ENCODE measurements around the gene GAREM1. TPM values are rescaled to one million over a fixed set of nuclear protein-coding genes. Genes with fewer than 3 reads are reported as not detected.

The GAREM1 gene
- polyA plus RNA-seq, 4 donors, result 28.5 to 35.6 (median 31.7) TPM

DNA sequence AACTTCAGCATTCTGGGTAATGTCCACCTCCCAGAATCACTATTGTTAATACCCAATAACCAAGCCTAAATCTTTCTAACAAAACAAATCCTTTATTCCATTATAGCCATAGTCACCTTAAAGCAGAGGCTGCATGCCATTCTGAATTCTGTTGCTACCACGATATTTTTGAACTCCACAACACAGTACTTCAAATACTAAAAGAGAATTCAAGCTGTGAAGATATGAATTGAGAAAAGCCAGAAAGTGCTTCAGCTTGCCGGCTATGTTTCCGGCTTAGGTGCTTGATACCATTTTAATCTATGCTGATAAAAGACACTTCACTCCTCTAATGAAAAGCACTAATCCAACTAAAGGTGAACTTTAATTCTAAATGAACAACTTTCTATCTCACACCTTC lies 41.3 kb downstream of the GAREM1 start:
- no peak for DNase-seq (ENCODE audit: low read depth in 4 of 4, low spot score in 3 of 4)

GRCh38 chr18:32427084-32427900 lies 43.4 kb downstream of the GAREM1 start:
- DNase-seq (ENCODE audit: low read depth in 4 of 4, low spot score in 3 of 4), result no peak

DNA sequence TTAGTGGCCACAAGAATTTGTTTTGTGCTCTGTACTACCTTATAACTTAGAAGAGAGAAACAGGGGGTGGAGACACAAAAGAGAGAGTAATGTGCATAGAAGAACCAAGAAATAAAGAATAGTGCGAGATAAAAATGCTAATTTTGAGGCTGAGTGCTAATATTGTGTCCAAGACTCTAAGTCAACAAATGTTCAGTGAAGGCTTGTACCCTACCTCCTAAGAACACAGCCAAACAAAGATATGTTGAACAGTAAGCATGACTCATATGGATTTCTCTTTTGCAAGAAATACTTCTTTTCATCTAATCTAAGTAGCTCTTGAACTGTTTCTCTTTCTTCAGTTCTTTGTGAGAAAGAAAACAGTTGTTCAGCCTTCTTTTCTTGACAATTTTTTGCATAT lies 45.2 kb downstream of the GAREM1 start:
- no peak for DNase-seq (ENCODE audit: low read depth in 4 of 4, low spot score in 3 of 4)

GRCh38 chr18:32424696-32425095 lies 46.0 kb downstream of the GAREM1 start:
- no peak for DNase-seq (ENCODE audit: low read depth in 4 of 4, low spot score in 3 of 4)

GRCh38 chr18:32422978-32423740 lies 47.5 kb downstream of the GAREM1 start:
- DNase-seq (ENCODE audit: low read depth in 4 of 4, low spot score in 3 of 4), result no peak

GRCh38 chr18:32422201-32422600 lies 48.5 kb downstream of the GAREM1 start:
- DNase-seq (ENCODE audit: low read depth in 4 of 4, low spot score in 3 of 4), result no peak

- DNase-seq (ENCODE audit: low read depth in 4 of 4, low spot score in 3 of 4), result no peak
Measured at GRCh38 chr18:32420084-32420750, 50.5 kb downstream of the GAREM1 start.

DNA sequence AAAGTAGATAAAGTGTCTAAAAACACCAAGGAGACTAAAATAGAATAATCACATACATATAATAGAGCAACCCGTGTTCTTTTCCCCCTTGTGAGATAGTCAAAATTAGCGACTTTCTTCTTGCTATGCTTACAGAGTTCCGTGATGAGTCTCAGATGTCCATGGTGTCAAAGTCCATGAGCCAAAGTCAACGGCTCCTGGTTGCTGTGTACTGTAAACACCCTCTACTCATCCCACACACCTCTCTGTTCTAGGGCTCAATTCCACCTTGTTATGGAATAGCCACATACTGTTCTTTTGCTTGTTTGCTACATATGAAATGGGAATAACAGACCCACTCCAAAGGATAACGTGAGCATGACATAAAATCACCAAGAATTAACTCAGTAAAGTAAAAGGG lies 52.5 kb downstream of the GAREM1 start:
- no peak for DNase-seq (ENCODE audit: low read depth in 4 of 4, low spot score in 3 of 4)

DNA sequence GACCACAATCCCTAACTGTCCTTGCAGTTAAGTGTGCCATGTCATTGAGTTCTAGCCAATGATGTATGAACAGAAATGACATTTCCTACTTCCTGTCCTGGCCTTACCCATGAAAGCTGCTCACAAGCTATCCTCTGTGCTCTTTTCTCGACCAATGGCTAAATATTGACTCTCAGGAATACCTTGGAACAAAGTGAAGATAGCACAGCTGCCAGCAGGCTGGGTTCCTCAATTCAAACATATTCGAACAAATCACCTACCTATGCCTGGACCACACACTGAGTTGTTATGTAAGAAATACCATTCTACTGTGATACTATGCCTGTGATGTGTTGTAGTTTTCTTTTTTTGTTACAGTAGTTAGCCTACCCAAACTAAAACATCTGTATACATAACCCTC lies 65.1 kb downstream of the GAREM1 start:
- DNase-seq (ENCODE audit: low read depth in 4 of 4, low spot score in 3 of 4), result no peak

- DNase-seq (ENCODE audit: low read depth in 4 of 4, low spot score in 3 of 4), result no peak
Measured at GRCh38 chr18:32401621-32402020, 69.1 kb downstream of the GAREM1 start.

GRCh38 chr18:32393407-32393806 lies 77.3 kb downstream of the GAREM1 start:
- no peak for DNase-seq (ENCODE audit: low read depth in 4 of 4, low spot score in 3 of 4)

- no peak for DNase-seq (ENCODE audit: low read depth in 4 of 4, low spot score in 3 of 4)
Measured at GRCh38 chr18:32391126-32391525, 79.6 kb downstream of the GAREM1 start.

GRCh38 chr18:32389858-32390257 lies 80.8 kb downstream of the GAREM1 start:
- no peak for DNase-seq (ENCODE audit: low read depth in 4 of 4, low spot score in 3 of 4)

- DNase-seq (ENCODE audit: low read depth in 4 of 4, low spot score in 3 of 4), result no peak
Measured at GRCh38 chr18:32389191-32389590, 81.5 kb downstream of the GAREM1 start.

DNA sequence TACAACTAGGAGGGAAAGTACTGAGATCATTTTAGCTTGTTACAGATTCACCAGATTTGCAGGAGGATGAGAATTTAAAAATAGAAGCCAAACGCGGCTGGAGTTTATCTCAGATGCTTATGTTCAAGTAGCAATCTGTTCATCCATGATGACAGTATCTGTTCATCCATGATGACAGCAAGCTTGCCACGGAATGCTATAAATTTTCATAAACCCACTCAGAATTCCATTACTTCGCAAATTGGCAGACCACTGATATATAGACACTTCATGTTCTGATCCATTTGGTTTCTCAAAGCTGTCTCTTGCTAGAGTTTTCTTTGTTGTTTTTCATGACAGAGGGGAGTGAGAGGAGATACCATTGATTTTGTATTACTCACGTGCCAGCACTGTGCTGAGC lies 84.2 kb downstream of the GAREM1 start:
- no peak for DNase-seq (ENCODE audit: low read depth in 4 of 4, low spot score in 3 of 4)

DNA sequence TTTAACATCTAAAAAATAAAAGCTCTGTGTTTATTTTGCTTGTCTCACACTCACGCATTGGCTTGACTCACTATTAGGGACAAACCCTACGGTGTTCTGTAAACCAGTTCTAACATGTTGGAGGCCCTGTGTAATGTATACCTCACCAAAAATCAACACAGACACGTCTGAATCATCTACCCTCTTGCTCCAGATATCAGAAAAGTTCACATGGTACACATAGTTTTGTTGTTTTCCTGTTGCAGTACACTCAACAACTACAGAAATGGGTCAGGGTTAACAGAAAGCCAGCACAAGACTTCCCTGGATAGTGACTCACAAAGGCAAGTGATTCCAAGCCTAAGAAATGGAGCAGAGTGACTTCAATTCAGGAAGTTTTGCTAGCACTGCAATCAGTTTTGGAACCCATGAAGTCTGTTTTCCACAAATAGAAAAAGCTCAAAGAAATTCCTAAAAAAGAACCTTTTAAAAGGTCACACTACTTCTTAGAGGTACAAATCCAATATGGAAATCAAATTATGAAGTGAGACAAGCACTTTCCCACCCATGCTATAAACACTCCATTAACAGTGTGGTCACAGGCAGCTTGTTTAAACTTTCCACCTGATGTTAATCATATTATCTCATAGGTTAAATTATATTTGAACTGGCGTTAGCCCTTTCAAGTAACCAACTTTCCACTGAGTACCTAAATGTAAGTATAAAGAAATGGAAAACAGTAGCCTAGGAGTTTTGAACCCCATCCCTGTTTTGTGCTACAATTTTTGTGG lies 87.4 kb downstream of the GAREM1 start:
- no peak for DNase-seq (ENCODE audit: low read depth in 4 of 4, low spot score in 3 of 4)

- DNase-seq (ENCODE audit: low read depth in 4 of 4, low spot score in 3 of 4), result no peak
Measured at GRCh38 chr18:32381761-32382160, 88.9 kb downstream of the GAREM1 start.

GRCh38 chr18:32380559-32380958 lies 90.1 kb downstream of the GAREM1 start:
- no peak for DNase-seq (ENCODE audit: low read depth in 4 of 4, low spot score in 3 of 4)

DNA sequence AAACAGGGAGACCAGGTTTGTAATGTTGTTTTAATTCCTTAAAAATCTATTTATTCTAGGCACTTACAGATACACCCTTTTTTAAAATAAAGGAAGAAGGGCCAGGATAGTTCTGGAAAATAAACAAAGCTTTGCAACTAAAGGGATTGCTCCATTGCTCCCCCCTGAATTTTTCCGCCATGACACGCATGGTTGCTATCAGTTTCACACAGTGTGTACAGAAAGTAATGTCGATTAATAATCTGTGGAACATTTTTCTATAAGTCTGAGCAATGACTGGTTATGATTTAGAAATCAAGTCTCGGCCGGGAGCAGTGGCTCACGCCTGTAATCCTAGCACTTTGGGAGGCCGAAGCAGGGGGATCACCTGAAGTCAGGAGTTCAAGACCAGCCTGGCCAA lies 90.8 kb downstream of the GAREM1 start:
- no peak for DNase-seq (ENCODE audit: low read depth in 4 of 4, low spot score in 3 of 4)

- DNase-seq (ENCODE audit: low read depth in 4 of 4, low spot score in 3 of 4), result no peak
Measured at GRCh38 chr18:32378705-32379104, 92.0 kb downstream of the GAREM1 start.

- DNase-seq (ENCODE audit: low read depth in 4 of 4, low spot score in 3 of 4), result peak in 2 of 4 donors; percentile 52 to 57
Measured at GRCh38 chr18:32373995-32374394, 96.7 kb downstream of the GAREM1 start.

Data from right renal pelvis (tissue), 4 donors.